8988T (cell line): ENCODE data around the gene NPR2.

ENCODE experiments used
- DNase-seq: peaks from one replicate; pipeline ENCODE4 v3.0.0; 2011

The NPR2 gene

DNA sequence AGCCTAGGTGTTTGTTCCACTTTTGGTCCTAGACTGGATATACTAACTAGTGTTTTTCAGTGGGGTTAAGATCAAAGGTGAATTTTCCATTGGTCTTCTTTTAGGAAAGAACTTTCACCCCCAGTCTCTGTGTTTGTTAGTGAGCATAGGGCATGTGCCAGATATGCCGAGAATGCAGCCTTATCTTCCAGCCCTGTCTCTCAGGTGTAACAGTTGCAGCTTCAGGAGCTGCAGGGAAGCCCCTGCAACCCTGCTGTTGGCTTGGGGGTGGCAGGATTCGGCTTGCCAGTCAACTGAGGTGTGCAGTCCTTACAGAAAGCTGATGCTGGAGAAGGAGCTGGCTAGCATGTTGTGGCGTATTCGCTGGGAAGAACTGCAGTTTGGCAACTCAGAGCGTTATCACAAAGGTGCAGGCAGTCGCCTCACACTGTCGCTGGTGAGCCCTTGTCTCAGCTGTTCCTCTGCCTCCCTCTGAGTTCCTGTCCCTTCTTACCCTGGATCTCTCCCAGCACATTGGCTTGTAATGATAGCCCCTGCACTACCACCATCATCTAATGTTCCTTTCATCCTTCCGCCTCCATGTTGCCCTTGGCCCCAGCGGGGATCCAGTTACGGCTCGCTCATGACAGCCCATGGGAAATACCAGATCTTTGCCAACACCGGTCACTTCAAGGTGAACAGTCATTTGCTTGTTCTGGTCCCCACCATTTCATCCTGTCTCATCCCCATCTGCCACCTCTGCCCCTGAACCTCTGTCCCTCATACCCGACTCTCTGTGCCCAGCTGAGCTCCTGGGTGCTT, 10.1 kb downstream of the NPR2 start:
- DNase-seq, result no peak

DNA sequence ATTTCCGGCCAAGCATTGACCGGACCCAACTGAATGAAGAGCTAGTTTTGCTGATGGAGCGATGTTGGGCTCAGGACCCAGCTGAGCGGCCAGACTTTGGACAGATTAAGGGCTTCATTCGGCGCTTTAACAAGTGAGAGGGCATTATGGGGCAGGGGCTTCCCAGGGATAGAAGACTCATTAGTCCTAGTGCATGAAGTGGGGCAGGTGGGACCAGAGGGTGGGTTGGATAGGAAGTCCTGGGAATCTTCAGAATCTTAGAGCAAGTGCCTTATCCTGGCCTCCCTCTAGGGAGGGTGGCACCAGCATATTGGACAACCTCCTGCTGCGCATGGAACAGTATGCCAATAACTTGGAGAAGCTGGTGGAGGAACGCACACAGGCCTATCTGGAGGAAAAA, 14.7 kb downstream of the NPR2 start:
- no peak for DNase-seq

DNA sequence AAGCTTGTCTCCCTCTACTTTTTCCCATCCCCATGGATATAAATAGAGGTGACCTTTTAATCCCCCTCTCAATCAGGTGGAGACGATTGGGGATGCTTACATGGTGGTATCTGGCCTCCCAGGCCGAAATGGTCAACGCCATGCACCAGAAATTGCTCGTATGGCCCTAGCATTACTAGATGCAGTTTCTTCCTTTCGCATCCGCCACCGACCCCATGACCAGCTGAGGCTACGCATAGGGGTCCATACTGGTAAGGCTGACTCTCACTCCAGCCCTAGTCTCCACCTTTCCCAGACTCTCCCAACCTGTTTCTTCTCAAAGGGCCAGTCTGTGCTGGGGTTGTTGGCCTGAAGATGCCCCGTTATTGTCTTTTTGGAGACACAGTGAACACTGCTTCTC, 17.0 kb downstream of the NPR2 start:
- no peak for DNase-seq

DNA sequence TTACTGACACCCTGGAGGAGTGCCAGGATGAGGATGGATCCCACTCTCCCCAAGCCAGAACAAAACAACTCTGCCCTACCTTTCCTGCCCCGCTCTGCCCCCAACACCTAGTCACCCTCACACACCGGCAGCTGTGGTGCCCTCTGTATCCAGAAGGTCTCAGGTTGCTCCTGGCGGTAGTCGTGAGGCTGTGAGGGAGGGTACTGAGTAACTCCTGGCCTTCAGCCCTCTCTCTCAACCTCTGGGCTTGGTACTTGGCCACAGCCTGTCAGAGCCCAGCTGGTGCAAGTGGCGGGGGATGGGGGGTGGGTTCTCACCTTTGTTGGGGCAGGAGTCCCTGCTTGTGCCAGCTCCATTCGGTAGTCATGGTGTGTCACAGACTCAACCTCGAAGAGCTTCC, 18.7 kb downstream of the NPR2 start:
- DNase-seq, result no peak

DNA sequence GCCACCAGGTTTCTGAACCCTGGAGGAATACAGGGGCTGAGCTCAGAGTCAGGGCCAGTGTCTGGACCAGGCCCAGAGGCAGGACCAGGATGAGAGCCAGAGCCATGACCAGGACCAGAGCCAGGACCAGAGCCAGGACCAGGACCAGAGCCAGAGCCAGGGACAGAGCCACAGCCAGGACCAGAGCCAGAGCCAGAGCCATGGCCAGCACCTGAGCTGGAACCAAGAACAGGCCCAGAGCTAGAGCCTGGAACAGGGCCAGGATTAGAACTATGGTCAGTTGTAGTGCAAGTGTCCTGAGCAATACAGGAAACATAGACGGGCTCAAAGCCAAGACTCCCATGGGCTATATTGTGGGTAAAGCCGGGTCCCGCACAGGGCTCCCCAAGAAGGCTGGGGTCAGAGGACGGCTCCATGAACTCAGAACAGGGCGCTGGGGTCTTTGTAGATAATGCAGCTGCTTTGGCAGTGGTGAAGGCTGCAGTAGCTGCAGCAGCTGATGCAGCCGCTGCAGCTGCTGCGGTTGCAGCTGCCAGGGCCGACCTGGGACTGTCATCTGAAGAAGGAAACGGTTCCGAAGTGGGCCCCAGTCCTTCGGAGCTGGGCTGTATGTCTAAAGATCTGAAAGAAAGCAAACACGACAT, 20.1 kb downstream of the NPR2 start:
- DNase-seq, result no peak

DNA sequence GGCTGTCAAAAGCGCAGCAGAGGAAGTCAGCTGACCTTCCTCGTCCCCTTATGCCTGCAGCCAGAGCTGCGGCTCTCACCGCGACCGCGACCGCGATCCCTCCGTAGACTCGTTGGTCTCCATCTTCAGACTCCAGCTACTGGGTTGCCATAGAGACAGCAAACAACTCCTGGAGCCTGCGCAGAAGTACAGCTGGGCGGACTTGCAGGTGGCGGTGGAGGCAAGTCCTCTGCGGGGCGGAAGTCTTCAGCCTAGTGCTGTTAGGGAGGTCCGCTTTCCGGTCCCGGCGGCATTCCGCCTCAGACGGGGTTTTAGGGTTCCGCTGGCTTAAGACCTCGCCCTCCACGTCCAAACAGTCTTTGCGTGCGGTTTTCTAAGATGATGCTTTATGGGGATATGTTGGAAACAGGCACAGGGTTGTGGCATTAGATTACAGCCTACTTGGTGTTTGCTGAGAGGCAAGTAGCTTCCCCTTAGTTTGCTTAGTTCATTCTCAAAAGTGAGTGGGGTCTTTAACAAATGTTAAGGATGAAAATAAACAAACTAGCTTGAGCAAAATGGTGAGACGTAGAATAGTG, 20.7 kb downstream of the NPR2 start, which contains the start of gene SPAG8:
Gene SPAG8, minus strand, starts transcription at position 238 of the 578 bp plus-strand sequence. Its CDS starts 115 bp downstream, at position 123.
- peak; percentile 94 for DNase-seq

DNA sequence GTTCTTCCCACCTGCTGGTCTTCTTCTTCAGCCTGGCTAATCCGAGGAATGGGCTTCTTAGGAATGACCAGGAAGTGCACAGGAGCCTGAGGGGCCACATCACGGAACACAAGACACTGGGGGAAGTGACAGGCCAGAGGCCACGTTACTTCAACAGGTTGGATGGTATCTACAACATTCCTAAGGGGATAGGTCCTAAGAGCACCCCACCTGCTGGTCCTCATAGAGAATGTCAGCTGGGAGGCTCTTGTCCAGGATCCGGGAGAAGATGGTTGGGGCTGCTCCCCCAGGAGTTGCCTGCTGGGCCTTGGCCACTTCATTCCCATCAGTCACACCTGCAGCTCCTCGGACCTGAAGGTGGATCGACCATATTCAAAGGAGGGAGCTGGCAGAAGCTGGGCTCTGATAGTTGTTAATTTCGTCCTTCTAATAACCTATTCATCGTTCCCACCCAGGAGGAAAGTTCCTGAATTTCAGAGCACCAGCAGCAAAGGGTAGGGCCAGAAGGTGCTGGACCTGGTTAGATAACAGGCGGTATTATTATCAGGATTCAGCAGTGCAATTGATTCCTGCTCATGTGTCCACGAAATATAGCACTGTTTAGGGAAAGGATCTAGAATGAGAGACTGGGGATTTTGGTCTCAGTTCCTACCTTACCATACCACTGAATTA, 22.2 kb downstream of the NPR2 start:
- peak; percentile 48 for DNase-seq

DNA sequence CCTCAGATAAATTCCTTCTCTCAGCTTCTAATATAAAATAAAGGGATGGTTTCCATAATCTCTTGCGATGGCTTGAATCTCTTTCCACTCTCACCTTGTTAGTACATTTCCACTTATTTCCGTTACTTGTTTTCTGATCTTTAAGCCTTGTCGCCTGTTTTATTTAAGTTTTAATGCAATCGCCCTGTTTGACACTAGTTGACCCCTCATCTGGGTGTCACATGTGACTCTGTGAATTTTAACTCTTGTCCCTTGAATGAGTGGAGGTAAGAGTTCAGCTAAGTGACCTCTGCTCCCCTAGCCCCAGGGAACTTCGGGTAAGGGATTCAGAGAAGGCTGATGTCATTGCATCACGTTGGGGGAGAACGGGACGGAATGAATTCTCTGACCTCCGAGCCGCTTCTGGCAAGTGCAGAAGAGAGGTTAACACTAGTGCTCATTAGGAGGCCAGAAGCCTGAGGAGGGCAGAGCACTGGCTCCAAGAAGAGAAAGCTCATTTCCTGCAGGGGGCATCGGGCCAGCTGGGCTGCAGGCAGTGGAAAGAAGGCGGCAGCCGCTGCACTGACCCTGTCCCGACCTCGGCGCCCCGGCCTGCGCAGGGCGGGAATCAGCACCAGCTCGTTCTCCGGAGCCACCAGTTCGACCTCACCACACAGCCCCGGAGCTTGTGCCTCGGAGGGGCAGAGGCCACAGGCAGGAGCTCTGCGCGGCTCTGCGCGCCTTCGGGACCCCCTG, 22.9 kb downstream of the NPR2 start:
- DNase-seq, result peak; percentile 33

DNA sequence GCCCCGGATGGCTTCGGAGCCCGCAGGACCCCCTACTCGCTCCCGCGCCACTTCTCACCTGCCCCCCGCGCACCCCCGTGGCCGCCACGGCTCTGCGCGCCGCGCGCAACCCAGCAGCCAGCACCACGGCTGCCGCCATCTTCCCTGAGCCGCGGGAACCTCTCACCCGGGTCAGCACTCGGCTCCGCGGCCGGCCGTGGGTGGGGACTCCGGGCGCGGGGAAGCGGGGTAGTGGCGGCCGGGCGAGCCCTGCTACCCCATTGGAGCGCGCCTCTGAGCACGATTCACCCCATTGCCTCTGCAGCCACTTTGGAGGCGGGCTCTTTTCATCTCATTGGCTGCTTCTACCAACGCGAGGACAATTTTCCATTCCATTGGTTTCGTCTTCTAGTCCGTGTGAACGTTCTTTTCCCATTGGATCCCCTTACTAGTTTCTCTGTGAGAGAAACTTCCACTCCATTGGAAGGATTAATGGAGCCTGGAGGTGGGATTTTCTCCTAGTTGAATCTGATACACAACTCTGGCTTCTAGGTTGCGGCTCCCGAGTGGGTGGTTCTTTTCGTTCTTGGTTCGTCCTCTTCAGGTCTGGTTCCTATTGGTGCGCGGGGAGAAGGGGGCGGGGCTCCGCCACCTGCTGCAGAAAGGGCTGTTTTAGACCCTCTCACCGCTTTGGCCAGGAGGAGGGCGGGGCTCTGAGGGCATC, 23.6 kb downstream of the NPR2 start, which contains the start of gene HINT2:
Gene HINT2, minus strand, starts transcription at position 202 of the 703 bp plus-strand sequence. Its CDS starts 63 bp downstream, at position 139.
- DNase-seq, result peak; percentile 89

DNA sequence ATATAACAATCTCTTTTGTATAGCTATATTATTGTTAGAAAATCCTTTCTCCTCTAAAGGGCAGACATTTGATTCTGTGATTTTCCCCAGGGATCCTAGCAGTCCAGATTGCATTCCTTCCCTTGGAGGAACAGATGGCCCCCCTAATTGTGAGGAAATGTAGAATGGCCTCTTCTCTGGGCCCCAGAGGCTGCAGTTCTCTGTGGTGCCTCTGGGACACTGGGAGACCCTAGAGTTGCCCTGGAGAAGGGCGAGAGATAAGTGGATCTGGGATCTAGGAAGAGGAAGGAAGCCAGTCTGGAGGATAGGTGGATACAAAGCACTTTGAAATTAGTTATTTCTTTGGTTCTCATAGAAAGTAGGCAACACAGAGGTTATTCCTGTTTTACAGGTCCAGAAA, 25.3 kb downstream of the NPR2 start:
- DNase-seq, result no peak

DNA sequence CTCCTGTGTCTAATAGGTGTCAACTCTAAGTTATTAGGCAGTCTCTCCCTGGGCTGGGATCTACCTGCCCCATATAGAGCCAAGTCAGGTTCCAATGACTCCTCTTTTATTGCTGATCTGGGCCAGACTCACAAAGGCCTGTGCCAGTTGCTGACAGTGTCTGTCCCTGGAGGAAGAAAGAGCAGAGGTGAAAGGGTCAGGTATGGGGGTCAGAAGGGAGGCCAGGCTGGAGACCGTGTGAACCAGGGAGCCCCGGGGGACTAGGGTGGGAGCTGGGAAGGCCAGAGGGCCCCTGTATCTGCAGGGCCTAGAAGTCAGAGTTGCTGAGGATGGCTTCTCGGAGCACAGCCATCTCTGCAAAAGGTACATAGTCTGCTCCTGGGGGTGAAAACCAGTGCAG, 26.9 kb downstream of the NPR2 start:
- no peak for DNase-seq

DNA sequence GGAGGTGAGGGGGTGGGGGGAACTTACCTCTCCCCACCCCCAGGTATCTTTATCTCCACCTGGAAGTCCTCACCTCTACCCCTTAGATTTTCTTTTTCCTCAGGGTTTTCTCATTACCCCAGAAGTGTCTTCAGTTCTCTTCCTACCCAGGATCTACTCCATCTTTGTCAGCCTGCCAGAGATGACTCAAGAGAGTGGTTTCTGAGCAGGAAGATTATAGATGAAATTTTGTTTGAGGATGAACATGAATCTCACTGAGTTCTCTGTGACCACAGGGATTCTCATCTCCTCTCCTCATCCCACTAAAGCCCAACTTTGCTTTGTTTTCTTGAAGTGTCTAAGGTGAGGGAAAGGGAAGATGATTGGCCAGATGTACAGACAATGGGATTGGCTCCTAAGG, 28.7 kb downstream of the NPR2 start:
- no peak for DNase-seq

DNA sequence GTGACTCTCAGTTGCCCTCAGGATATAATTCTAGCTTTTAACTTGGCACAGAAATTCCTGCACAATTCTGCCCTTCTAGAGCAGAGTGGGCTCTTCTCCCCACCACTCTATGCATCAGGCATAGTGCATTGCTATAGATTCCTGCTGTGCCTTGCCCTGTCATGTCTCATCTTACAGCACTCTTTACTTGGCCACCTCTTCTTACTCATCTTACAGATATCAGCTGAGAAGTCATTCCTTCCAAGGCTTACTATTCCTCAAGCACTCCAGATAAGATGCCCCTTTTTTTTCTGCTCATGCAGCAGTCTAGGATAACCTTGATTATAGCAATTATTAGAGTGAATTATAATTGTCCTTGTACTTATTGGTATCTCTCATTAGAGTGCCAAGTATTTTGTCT, 31.5 kb downstream of the NPR2 start:
- DNase-seq, result no peak

DNA sequence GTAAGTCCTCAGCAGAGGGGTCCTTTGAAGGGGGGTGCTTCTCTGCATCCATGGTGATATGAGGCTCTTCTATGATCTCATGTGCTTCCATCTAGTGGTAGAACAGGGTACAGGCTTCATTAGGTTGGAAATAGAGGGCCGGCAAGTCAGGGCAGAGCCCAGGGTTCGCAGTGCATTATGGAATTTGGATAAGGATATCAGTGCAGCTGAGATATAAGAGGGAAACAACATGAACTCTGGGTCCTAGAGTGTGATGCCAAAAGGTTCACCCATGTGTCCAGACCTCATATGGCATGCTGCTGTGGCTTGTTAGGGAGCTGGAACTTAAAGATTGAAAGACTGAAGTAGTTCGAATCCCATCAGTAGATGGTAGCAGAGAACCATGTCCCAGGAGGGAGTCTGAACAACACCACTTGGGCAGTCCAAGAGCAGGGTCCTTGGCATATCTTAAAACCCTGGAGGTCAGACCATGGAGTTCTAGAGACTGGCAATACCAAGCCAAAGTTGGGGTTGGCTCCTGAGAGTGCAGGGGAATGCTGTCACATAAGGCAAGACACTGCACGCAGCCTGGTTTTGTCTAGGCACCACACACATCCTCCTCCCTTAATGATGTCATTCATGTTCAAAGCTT, 34.8 kb downstream of the NPR2 start:
- DNase-seq, result no peak

DNA sequence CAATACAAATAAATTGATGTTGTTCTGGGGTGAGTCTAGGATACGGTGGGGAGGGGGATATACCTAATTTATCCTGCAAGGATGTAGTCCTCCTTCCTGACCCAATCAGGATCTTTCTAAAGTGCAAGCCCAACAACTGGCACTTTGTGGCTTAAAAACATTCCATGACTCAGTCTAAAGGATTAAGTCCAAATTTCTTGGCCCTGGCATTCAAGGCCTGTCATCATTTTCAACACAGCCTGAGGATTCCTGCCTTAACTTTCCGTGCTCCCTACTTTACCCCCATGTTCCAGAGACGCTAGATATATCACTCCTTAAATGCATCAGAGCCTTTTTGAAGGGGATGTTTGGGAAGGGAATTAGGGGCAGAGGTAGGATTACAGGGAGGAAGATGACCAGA, 36.1 kb downstream of the NPR2 start:
- DNase-seq, result no peak

DNA sequence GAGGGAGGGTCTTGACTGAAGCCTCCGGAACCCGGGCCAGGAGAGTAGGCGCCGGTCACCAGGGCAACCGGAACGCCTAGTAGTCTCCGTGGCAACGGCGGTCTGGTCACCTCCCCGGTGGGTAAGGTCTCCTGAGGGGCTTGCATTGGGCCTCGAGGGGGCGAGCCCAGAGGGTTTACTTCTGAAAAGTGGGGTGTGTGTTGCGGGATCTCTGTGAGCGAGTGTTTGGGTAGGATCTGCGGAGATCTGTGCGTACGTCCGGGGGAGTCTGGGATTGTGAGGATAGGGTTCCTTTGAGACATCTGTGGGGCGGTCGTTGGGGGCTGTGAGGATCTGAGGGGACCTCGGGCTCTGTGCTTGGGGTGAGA, 37.3 kb downstream of the NPR2 start, which contains the start of gene FAM221B:
Gene FAM221B, minus strand, starts transcription at position 17 of the 368 bp plus-strand sequence. CDS start 2,571 bp downstream, outside the sequence.
- DNase-seq, result no peak

DNA sequence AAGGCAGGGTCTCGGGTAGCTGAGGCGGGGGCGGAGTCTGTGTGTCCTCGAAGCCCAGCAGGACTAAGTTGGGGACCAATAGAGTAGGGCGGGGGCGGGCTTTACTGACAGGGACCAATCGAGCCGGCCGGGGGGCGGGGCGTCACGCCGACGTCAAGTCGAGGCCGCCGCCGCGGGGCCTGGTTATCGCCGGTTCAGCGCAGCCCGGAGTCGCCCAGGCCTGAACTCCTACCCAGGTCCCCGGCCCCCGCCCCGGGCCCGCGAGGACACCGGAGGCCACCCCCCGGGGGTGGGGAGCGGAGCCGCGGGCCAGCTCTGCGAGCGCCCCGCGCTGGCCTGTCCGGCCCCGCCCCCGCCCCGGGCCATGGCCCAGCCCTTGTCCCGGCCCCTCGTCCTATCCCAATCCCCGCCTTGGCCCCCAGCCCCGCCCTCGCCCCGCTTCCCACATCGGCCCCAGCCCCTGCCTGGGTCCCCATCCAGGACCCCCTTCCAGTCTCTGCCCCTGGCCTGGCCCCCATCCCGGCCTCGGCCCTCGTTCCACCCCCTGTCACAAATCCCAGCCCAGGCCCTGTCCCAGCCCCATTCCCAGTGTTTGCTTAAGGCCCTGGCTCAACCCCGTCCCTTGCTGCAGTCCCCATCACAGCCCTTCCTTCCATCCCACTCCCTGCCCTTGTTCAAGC, 37.8 kb downstream of the NPR2 start, which contains the start of gene TMEM8B:
Gene TMEM8B, plus strand, starts transcription at position 145 of the 680 bp plus-strand sequence. Its CDS starts 220 bp downstream, at position 365.
- peak; percentile 94 for DNase-seq

DNA sequence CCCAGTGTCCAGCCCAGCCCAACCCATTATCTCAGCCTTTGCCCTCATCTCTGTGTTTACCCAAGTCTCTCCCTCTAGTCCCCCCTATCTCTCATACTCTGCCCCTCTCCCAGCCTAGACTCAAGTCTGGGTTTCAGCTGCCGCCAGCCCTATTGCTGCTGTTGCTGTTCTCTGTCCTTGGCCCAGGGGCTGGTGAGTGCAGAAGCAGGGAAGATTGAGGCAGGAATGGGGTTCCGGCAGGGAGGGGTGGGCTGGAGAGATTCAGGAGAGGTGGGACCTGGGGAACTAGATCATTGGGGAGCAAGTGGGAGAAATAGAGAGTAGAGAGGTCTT, 38.3 kb downstream of the NPR2 start:
- DNase-seq, result no peak

DNA sequence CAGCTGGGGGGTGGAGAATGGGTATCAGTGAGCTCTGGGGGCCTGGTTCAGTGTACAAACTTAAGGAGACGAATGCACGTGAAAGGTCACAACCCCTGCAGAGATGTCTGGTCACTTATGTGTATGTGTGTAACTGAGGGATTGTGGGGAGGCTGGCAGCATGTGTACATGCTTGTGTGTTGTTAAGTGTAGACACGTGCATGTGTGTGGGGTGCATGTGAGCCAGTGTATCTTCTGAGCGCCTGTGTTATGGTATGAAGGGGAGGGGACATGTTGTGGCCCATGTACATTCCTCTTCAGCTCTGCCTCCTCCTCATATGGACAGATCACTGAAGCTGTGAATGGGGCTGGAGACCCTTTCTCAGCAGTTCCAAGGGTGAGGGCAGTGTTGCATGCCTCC, 39.6 kb downstream of the NPR2 start:
- no peak for DNase-seq

DNA sequence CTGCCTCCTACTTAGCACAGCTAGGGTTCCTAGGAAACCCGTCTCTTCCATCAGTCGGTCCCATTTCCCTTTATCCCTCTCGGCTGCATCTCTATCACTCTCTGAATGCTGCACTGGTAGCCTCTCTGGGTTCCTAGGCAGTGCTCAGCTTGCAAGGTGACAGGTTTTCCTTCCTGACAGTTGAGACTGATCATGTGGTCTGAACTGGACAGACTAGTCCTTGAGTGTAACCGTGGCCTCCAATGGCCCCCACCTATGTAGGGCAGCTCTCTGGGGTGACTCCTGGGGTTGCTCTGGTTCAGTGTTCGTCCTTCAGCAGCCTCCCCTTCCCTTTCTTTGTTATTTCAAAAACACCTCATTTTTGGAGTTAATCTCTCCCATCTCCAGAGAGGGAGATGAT, 41.4 kb downstream of the NPR2 start:
- DNase-seq, result no peak
